HCT116 (cell line): Measurements from ENCODE around the gene RAB3GAP2. TPM values are rescaled to one million over a fixed set of nuclear protein-coding genes. Genes with fewer than 3 reads are reported as not detected.

Source experiments
- ATAC-seq: fragments of 200-7000 bp; cut with Tn5 transposase; 2 replicates; pipeline ENCODE4 v1.9.1; 2020; ENCODE audit warnings: mild to moderate bottlenecking, moderate library complexity
- BruUV-seq: library from RNA; stranded (reverse); fragments of 400-500 nt; replicated peaks from 2 replicates; lab custom pipeline; 2021; lab: Mats Ljungman, UMichigan
- CTCF ChIA-PET: fragments of 300-600 bp; sonication (Branson Sonifier 250); formaldehyde crosslinking; loops from one replicate; lab custom pipeline; 2021; ENCODE audit warnings: antibody characterized with exemption; lab: Charles Lee
- POLR2A ChIA-PET: fragments of 300-600, 350-600 bp; sonication (Branson Sonifier 250); formaldehyde crosslinking; loops from one replicate; lab custom pipeline; 2021; ENCODE audit warnings: antibody characterized with exemption; lab: Charles Lee
- RAD21 ChIA-PET, 2 experiments: fragments of 300-600 bp; sonication (Branson Sonifier 250); formaldehyde crosslinking; loops; one replicate each; lab custom pipeline; 2023; ENCODE audit warnings: low total read pairs in 2 of 2; ENCODE audit not compliant: uncharacterized antibody in 2 of 2, unreplicated experiment in 2 of 2, low non-redundant PET in 1 of 2; lab: Charles Lee
- DNase-seq: peaks from one replicate; pipeline ENCODE4 v3.0.0-alpha.2; 2010; ENCODE audit warnings: low read depth, low spot score
- H2AFZ ChIP-seq: fragments of 200-600 bp; shearing (Covaris generic), sonication (generic); 2 replicates; pipeline ENCODE4 v1.6.1; 2017; ENCODE audit warnings: low read depth, mixed run types, mixed read lengths, antibody characterized with exemption, low read length; ENCODE audit not compliant: poor library complexity, severe bottlenecking
- H3K27ac ChIP-seq: 2 replicates; pipeline ENCODE4 v1.5.1; 2012; ENCODE audit warnings: low read depth, low read length
- H3K27me3 ChIP-seq: fragments of 200-600 bp; sonication (generic); 2 replicates; pipeline ENCODE4 v1.6.1; 2016; ENCODE audit warnings: mixed run types, low read length, mixed read lengths; ENCODE audit not compliant: insufficient read depth
- H3K36me3 ChIP-seq, 2 experiments: fragments of 200-500 bp in 1 of 2; fragments of 200-600 bp in 1 of 2; sonication (Bioruptor generic) in 1 of 2; sonication (generic) in 1 of 2; 2 replicates each; pipeline versions ENCODE4 v1.5.1 to v1.6.1; 2014 to 2016; ENCODE audit warnings: low read length in 2 of 2, inconsistent platforms in 1 of 2, mixed read lengths in 1 of 2, mixed run types in 1 of 2; ENCODE audit not compliant: insufficient read depth in 2 of 2, control insufficient read depth in 1 of 2
- H3K4me1 ChIP-seq, 2 experiments: fragments of 200-600 bp in 1 of 2; sonication (generic) in 1 of 2; 2 replicates each; pipeline versions ENCODE4 v1.5.1 to v1.6.1; 2012 to 2017; ENCODE audit warnings: low read length in 2 of 2, inconsistent platforms in 1 of 2, mild to moderate bottlenecking in 1 of 2, mixed read lengths in 1 of 2, mixed run types in 1 of 2, moderate library complexity in 1 of 2; ENCODE audit not compliant: insufficient read depth in 2 of 2, control insufficient read depth in 1 of 2
- H3K4me2 ChIP-seq: fragments of 200-600 bp; sonication (generic); 2 replicates; pipeline ENCODE4 v1.6.1; 2017; ENCODE audit warnings: mixed run types, low read length, mixed read lengths
- H3K4me3 ChIP-seq, 2 experiments: fragments of 200-600 bp in 1 of 2; sonication (generic) in 1 of 2; replicated peaks in 1 of 2; 2 replicates each; pipeline ENCODE4 v1.5.1; 2011 to 2016; ENCODE audit warnings: low read length in 2 of 2, control low read depth in 1 of 2, low read depth in 1 of 2, mild to moderate bottlenecking in 1 of 2, mixed read lengths in 1 of 2, mixed run types in 1 of 2
- H3K79me2 ChIP-seq: fragments of 200-600 bp; sonication (generic); 2 replicates; pipeline ENCODE4 v1.6.1; 2017; ENCODE audit warnings: mild to moderate bottlenecking, mixed run types, low read length, moderate library complexity, mixed read lengths; ENCODE audit not compliant: insufficient read depth
- H3K9ac ChIP-seq: fragments of 200-600 bp; sonication (generic); 2 replicates; pipeline ENCODE4 v1.6.1; 2016; ENCODE audit warnings: low read length, mixed read lengths
- H3K9me2 ChIP-seq: fragments of 200-600 bp; sonication (generic), shearing (Covaris generic); 2 replicates; pipeline ENCODE4 v1.6.1; 2017; ENCODE audit warnings: mixed run types, mild to moderate bottlenecking, moderate library complexity; ENCODE audit not compliant: insufficient read depth
- H3K9me3 ChIP-seq, 2 experiments: fragments of 200-500 bp in 1 of 2; fragments of 200-600 bp in 1 of 2; sonication (Bioruptor generic) in 1 of 2; sonication (generic) in 1 of 2; 2 replicates each; pipeline ENCODE4 v1.6.1; 2014 to 2017; ENCODE audit warnings: low read length in 2 of 2, mixed read lengths in 2 of 2, inconsistent platforms in 1 of 2, low read depth in 1 of 2, mild to moderate bottlenecking in 1 of 2, mixed run types in 1 of 2, moderate library complexity in 1 of 2; ENCODE audit not compliant: control insufficient read depth in 1 of 2, insufficient read depth in 1 of 2
- H4K20me1 ChIP-seq: fragments of 200-600 bp; sonication (generic), shearing (Covaris generic); 2 replicates; pipeline ENCODE4 v1.6.1; 2017; ENCODE audit warnings: mixed run types, mild to moderate bottlenecking, moderate library complexity; ENCODE audit not compliant: insufficient read depth
- ATF3 ChIP-seq: IDR thresholded peaks from 2 replicates; pipeline ENCODE4 v1.6.1; 2012
- CBX3 ChIP-seq: IDR thresholded peaks from 2 replicates; pipeline ENCODE4 v1.6.1; 2012; ENCODE audit warnings: low read depth
- CEBPB ChIP-seq: IDR thresholded peaks from 2 replicates; pipeline ENCODE4 v1.6.1; 2012; ENCODE audit warnings: low read depth
- EGR1 ChIP-seq: IDR thresholded peaks from 2 replicates; pipeline ENCODE4 v1.6.1; 2012; ENCODE audit warnings: low read depth
- ELF1 ChIP-seq: IDR thresholded peaks from 2 replicates; pipeline ENCODE4 v1.6.1; 2012; ENCODE audit warnings: low read depth, borderline replicate concordance
- EZH2phosphoT487 ChIP-seq: fragments of 200-600 bp; IDR thresholded peaks from 2 replicates; pipeline ENCODE4 v1.6.1; 2018; ENCODE audit warnings: antibody characterized with exemption, borderline replicate concordance
- FOSL1 ChIP-seq: IDR thresholded peaks from 2 replicates; pipeline ENCODE4 v1.6.1; 2012; ENCODE audit warnings: low read depth
- JUND ChIP-seq: IDR thresholded peaks from 2 replicates; pipeline ENCODE4 v1.6.1; 2012
- MAX ChIP-seq: IDR thresholded peaks from 2 replicates; pipeline ENCODE4 v1.6.1; 2012
- POLR2A ChIP-seq: IDR thresholded peaks from 2 replicates; pipeline ENCODE4 v1.7.0; 2011; ENCODE audit warnings: borderline replicate concordance; ENCODE audit not compliant: insufficient read depth, insufficient read length; ENCODE audit errors: extremely low read depth
- POLR2AphosphoS5 ChIP-seq: IDR thresholded peaks from 2 replicates; pipeline ENCODE4 v1.6.1; 2011; ENCODE audit warnings: mild to moderate bottlenecking, low read depth, low read length, moderate library complexity
- REST ChIP-seq: IDR thresholded peaks from 2 replicates; pipeline ENCODE4 v1.6.1; 2012; ENCODE audit warnings: low read depth
- SIN3A ChIP-seq: IDR thresholded peaks from 2 replicates; pipeline ENCODE4 v1.6.1; 2012; ENCODE audit warnings: low read depth
- SP1 ChIP-seq: IDR thresholded peaks from 2 replicates; pipeline ENCODE4 v1.6.1; 2012; ENCODE audit warnings: low read depth
- SRF ChIP-seq: IDR thresholded peaks from 2 replicates; pipeline ENCODE4 v1.6.1; 2012; ENCODE audit warnings: low read depth
- TCF7L2 ChIP-seq: IDR thresholded peaks from 2 replicates; pipeline ENCODE4 v1.7.0; 2011; ENCODE audit warnings: borderline replicate concordance, inconsistent platforms; ENCODE audit not compliant: insufficient read depth, insufficient read length; ENCODE audit errors: extremely low read depth
- YY1 ChIP-seq: IDR thresholded peaks from 2 replicates; pipeline ENCODE4 v1.6.1; 2011; ENCODE audit warnings: low read length, low read depth, moderate library complexity, mild to moderate bottlenecking; ENCODE audit not compliant: insufficient replicate concordance; ENCODE audit errors: extremely low read depth
- ZBTB33 ChIP-seq: IDR thresholded peaks from 2 replicates; pipeline ENCODE4 v1.6.1; 2011; ENCODE audit warnings: mild to moderate bottlenecking, low read length, moderate library complexity; ENCODE audit not compliant: insufficient replicate concordance; ENCODE audit errors: extremely low read depth
- ZFX ChIP-seq: fragments of 450-650 bp; IDR thresholded peaks from 2 replicates; pipeline ENCODE4 v1.6.1; 2017
- ZNF274 ChIP-seq: fragments of 200-500 bp; sonication (Bioruptor generic); IDR thresholded peaks from 2 replicates; pipeline ENCODE4 v1.6.1; 2014; ENCODE audit warnings: mild to moderate bottlenecking, low read depth, low read length, inconsistent platforms
- intact Hi-C: fragments of 100-400 bp; cut with micrococcal nuclease; formaldehyde crosslinking; loops from 2 replicates; pipeline ENCODE4 v1.10.0; 2022
- total RNA-seq: library from RNA; stranded (reverse); gene quantifications from one replicate; pipeline ENCODE4 v1.2.1, GENCODE V29; 2021; ENCODE audit not compliant: unreplicated experiment

Gene RAB3GAP2
- total RNA-seq, 1 experiment from 2014 or later: 32.5 TPM

GRCh38 chr1:220213382-220213983, 58.8 kb downstream of the RAB3GAP2 start:
- Histone ChIP-seq H3K27me3 (no peaks in the 10 kb centered on the region), H3K9ac (no peak overlapping the region), H3K4me3 (no peak overlapping the region), H2AFZ (no peak overlapping the region), H3K9me2 (no peaks in the 10 kb centered on the region), H3K4me1 (no peaks in the 10 kb centered on the region), H3K27ac (no peak overlapping the region), H3K4me2 (no peak overlapping the region), H4K20me1 (peaks cover 3% of the 10 kb centered on the region; the same call in 1 of the 2 replicates), H3K9me3 (no peaks in the 10 kb centered on the region), H3K36me3 (peaks cover 0 to 11% of the 10 kb centered on the region in 2 experiments; a peak in 1 of 4 replicates), H3K79me2 (peaks cover 29% of the 10 kb centered on the region)
- ChIA-PET POLR2A (no interaction called here), CTCF (no interaction called here), RAD21 (no interaction called here)
- no TSS peak for BruUV-seq
- intact Hi-C loops: no loop called here
- DNase-seq (no peak), ATAC-seq (no peak)
- no peak for TF ChIP-seq ELF1
- TF ChIP-seq POLR2A: no peak
- TF ChIP-seq CEBPB: no peak
- TF ChIP-seq SP1: no peak
- no peak for TF ChIP-seq EGR1
- no peak for TF ChIP-seq MAX
- no peak for TF ChIP-seq SIN3A
- TF ChIP-seq REST: no peak
- TF ChIP-seq SRF: no peak
- TF ChIP-seq JUND: no peak
- TF ChIP-seq TCF7L2: no peak
- TF ChIP-seq ATF3: no peak
- no peak for TF ChIP-seq ZFX
- TF ChIP-seq YY1: no peak
- no peak for TF ChIP-seq POLR2AphosphoS5
- TF ChIP-seq EZH2phosphoT487: no peak
- no peak for TF ChIP-seq ZNF274
- no peak for TF ChIP-seq ZBTB33
- TF ChIP-seq CBX3: no peak
- no peak for TF ChIP-seq FOSL1
